GM12875 (cell line): ENCODE results near the gene TEDDM1.

Experiments
- H3K4me3 ChIP-seq: one replicate; pipeline ENCODE4 v1.5.1; 2011; ENCODE audit warnings: low read depth, low read length, control low read depth
- TF ChIP-seq, protein P1 (sequence below): IDR thresholded peaks from 2 replicates; pipeline ENCODE4 v1.5.1; 2011; ENCODE audit warnings: low read depth, mild to moderate bottlenecking, control low read depth, inconsistent platforms, low read length, moderate library complexity, borderline replicate concordance; ENCODE audit not compliant: insufficient read depth

TEDDM1 gene

DNA sequence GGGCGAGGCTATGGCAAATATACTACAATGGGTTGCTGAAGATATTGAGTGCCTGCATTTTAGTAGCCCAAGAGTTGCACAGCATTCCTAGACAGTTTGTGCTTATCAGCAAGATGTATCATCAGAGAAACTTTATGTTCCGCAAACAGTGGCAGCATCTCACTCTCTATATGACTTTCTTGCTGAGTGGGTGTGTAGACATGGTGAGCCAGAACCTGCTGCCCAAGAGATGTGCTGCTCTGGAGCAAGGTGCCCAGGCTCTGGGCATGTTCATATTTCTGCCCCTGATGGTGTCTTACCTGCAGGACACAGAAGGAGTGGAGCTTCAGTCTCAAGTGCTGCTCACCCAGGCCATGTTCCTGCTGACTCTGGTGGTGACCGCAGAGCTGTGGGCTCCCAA, 41.3 kb upstream of the TEDDM1 start:
- TF ChIP-seq, protein P1, sequence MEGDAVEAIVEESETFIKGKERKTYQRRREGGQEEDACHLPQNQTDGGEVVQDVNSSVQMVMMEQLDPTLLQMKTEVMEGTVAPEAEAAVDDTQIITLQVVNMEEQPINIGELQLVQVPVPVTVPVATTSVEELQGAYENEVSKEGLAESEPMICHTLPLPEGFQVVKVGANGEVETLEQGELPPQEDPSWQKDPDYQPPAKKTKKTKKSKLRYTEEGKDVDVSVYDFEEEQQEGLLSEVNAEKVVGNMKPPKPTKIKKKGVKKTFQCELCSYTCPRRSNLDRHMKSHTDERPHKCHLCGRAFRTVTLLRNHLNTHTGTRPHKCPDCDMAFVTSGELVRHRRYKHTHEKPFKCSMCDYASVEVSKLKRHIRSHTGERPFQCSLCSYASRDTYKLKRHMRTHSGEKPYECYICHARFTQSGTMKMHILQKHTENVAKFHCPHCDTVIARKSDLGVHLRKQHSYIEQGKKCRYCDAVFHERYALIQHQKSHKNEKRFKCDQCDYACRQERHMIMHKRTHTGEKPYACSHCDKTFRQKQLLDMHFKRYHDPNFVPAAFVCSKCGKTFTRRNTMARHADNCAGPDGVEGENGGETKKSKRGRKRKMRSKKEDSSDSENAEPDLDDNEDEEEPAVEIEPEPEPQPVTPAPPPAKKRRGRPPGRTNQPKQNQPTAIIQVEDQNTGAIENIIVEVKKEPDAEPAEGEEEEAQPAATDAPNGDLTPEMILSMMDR: no peak

DNA sequence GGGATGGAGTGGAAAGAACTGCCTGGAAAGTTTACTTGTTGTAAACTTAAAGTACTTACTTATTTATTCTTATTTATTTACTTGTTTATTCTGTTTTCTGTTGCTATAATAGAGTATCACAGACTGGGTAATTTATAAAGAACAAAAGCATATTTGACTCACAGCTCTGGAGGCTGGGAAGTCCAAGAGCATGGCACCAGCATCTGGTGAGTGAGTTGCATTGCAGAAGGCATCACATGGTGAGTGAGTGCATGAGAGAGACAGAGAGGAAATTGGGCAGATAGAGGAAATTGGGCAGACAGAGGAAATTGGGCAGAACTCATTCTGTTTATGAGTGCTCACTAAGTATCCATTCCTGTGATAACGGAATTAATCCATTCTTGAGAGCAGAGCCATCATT, 37.9 kb upstream of the TEDDM1 start:
- no peak overlapping the region for H3K4me3 ChIP-seq
- TF ChIP-seq, protein P1: no peak

More for the DNA sequence above, 41.3 kb upstream of the TEDDM1 start:
- H3K4me3 ChIP-seq: no peak overlapping the region

DNA sequence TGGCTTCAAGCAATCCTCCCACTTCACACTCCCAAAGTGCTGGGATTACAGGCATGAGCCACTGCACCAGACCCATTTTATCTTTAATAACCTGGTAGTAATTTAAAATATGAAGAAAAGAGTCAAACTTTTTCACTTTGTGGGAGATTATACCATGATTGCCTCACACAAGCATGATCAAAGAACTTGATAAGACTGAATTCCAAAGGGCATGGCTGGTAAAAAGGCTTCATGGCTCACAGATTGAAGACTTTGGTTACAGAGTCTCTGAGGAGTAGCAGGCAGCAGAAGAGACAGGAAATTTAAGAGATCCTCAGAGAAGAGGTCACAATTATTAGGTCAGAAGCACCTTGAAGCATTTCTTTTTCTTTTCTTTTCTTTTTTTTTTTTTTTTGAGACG, 33.1 kb upstream of the TEDDM1 start:
- H3K4me3 ChIP-seq: no peak overlapping the region
- TF ChIP-seq, protein P1: no peak

DNA sequence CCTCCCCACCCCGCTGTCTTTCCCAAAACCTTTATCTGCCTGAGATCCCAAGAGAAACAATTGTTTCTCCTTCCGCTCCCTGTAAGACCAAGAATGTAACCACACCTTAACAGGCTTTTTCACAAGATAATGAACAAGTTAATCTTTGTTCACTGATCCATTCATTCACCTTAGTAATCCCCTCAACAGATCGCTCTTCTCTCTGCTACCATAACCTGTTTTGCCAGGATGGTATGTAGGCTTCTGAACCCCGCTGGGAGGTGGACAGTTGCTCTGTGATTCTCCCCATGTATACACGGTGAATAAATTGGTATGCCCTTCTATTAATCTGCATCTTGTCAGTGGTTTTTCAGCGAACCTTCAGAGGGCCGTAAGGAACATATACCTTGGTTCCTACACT, 30.8 kb upstream of the TEDDM1 start:
- no peak overlapping the region for H3K4me3 ChIP-seq
- TF ChIP-seq, protein P1: no peak

DNA sequence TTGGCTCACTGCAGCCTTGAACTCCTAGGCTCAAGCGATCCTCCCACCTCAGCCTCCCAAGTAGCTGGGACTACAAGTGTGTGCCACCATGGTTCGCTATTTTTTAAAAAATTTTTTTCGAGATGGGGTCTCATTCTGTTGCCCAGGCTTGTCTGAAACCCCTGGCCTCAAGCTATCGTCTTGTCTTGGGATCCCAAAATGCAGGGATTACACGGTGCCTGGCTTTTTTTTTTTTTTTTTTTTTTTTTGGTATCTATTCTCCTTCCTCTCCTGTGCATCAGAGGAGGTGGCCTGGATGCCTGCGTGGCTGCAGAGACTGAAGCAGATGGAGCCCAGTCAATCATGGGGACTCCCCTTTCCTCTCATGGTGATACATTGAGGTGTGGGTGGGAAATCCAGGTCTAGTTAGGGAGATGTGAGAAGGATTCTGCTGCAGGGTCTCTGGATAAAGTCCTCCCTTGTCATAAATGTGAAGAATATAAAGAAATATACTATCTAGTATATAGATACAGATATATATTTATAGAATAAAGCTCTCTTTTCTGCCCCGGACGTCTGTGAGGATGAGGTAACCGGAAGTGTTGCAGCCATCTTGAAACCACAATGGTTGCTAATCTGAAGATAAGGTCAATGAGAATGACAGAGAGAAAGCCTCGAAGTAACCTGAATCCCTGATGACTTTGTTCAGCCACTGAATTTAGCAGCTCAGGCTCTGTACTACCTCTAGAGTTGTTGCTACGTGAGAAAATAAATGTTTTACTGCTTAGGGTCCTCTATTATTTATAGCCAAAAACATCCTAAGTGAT, 30.0 kb upstream of the TEDDM1 start:
- H3K4me3 ChIP-seq: no peak overlapping the region
- TF ChIP-seq, protein P1: no peak

DNA sequence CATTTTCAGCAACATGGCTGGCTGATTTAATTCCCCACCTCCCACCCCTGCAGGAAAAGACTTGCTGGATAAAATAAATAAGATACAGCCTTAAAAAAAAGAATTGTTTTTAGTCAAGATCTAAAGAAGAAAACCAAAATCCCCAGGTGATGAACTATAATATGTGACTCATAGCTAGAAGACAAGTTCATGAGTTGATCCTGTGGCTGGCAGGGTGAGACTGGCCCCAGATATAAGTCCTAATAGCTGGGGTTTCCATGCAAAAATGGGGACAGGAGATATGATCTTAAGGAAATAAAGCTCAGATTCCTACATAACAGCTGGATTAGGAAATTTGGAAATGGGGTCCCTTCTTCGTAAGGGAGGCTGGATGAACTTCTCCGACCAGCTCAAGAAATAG, 27.6 kb upstream of the TEDDM1 start:
- TF ChIP-seq, protein P1: no peak
- H3K4me3 ChIP-seq: no peak overlapping the region
